CD4-positive, alpha-beta T cell treated with Interleukin-6 for 4 hours (primary cell): ENCODE measurements around the gene ZNF362.

Experiments used
- DNase-seq: peaks from one replicate; pipeline ENCODE4 v3.0.0-alpha.2; 2020; ENCODE audit warnings: mixed read lengths

ZNF362 gene

GRCh38 chr1:33269621-33270020 lies 13.3 kb downstream of the ZNF362 start:
- no peak for DNase-seq

DNA sequence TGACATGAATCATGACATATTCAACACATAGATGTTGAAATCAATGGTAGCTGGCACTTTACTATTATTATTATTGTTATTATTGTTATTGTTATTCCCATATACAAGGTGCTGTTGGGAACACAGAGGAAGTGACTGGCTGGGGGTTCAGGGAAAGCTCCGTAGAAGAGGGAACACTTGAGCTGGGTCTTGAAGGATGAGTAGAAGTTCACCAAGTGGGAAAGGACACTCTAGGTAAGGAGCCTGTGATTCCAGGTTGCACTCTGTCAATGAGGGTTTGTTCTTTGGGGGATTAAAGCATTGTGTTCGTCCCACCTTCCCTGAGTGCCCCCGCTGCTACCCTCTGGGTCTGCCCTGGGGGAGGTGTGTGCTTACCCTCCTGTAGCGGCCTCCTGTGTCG lies 14.1 kb downstream of the ZNF362 start:
- DNase-seq, result no peak

- no peak for DNase-seq
Measured at GRCh38 chr1:33270808-33271465, 14.6 kb downstream of the ZNF362 start.

- no peak for DNase-seq
Measured at GRCh38 chr1:33271666-33272505, 15.6 kb downstream of the ZNF362 start.

- DNase-seq, result no peak
Measured at GRCh38 chr1:33272509-33272908, 16.2 kb downstream of the ZNF362 start.

DNA sequence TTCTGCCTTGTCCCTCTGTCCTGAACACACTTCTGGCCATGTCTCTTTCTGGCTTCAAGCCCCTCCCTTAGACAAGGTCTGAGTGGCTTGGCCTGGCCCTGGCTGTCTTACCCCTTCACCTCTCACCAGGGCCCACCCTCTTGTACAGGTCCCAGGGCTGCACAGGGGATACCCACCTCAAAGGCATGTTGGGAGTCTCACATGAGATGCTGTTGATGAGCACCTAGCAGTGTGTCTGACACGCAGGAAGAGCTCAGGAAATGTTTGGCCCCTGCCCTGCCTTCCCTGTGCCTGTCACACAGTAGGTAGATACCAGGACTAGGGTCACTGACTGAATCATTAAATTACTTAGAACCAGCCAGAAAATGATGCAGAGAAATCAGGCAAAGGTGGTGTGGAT lies 16.6 kb downstream of the ZNF362 start:
- DNase-seq, result no peak

GRCh38 chr1:33273406-33273805 lies 17.1 kb downstream of the ZNF362 start:
- no peak for DNase-seq

- DNase-seq, result no peak
Measured at GRCh38 chr1:33273961-33274371, 17.7 kb downstream of the ZNF362 start.

DNA sequence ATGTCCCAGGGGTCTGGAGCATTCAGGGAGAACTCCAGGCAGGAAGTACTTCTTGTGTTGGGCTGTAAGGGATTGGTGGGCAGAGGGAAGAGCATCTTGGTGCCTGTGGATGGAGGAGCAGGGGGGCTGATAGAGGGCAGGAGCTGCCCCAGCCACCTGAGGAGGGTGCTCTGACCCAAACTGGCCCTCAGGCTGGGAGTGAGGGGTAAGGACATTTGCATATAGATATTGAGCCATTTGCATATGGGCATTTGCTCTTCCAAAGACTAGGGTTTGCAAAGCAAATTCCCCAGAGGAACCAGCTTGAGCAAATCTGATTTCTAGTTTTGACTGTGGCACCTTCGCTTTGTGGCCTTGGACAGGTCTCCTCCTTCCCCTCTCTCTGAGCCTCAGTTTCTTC lies 18.2 kb downstream of the ZNF362 start:
- DNase-seq, result no peak

GRCh38 chr1:33275195-33275594 lies 18.9 kb downstream of the ZNF362 start:
- no peak for DNase-seq

GRCh38 chr1:33275706-33276572 lies 19.6 kb downstream of the ZNF362 start:
- no peak for DNase-seq

- DNase-seq, result no peak
Measured at GRCh38 chr1:33276573-33277298, 20.4 kb downstream of the ZNF362 start.

GRCh38 chr1:33277488-33278084 lies 21.3 kb downstream of the ZNF362 start:
- no peak for DNase-seq

- no peak for DNase-seq
Measured at GRCh38 chr1:33280091-33280661, 23.9 kb downstream of the ZNF362 start.

DNA sequence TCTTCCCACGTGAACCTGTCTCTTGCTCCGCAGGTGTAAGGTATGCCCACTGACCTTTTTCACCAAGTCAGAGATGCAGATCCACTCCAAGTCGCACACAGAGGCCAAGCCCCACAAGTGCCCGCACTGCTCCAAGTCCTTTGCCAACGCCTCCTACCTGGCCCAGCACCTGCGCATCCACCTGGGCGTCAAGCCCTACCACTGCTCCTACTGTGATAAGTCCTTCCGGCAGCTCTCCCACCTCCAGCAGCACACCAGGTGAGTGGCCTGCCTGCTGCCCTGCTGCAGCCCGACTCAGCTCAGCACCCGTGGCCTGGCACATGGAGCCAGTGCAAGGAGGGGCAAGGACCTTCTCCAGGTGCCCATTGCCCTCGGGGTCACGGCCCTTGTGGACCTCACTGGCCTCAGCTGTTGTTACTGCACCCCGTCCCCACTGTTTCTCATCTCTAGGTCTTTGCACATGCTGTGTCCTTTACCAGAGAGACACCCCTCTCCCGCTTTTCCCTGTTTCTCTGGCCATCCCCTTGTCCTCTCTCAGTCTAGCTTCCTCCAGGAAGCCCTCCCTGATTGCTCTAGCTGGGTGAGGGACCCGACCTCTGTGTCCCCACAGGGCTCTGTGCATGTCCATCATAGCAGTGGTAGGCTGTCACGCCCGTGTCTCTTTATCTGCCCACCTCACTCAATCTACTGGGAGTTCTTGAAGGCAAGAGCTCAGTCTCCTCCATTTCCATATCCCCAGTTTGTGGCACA lies 25.4 kb downstream of the ZNF362 start:
- DNase-seq, result no peak

DNA sequence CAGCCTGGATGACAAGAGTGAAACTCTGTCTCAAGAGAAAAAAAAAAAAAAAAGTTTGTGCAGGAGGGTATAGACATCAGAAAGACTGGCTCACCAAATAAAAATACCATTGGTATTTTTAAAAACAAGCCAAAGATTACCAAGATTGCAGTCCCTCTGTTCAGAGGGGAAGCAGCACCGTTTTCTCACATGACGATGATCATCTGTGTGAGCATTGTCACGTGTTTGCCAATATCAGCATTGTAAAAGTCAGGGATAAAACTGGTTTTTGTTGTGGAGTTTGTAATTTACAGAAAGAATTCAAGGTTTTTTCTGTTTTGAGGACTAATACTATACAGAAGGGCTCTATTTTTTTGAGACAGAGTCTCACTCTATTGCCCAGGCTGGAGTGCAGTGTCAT lies 26.5 kb downstream of the ZNF362 start:
- DNase-seq, result no peak

GRCh38 chr1:33284049-33284448 lies 27.8 kb downstream of the ZNF362 start:
- no peak for DNase-seq

DNA sequence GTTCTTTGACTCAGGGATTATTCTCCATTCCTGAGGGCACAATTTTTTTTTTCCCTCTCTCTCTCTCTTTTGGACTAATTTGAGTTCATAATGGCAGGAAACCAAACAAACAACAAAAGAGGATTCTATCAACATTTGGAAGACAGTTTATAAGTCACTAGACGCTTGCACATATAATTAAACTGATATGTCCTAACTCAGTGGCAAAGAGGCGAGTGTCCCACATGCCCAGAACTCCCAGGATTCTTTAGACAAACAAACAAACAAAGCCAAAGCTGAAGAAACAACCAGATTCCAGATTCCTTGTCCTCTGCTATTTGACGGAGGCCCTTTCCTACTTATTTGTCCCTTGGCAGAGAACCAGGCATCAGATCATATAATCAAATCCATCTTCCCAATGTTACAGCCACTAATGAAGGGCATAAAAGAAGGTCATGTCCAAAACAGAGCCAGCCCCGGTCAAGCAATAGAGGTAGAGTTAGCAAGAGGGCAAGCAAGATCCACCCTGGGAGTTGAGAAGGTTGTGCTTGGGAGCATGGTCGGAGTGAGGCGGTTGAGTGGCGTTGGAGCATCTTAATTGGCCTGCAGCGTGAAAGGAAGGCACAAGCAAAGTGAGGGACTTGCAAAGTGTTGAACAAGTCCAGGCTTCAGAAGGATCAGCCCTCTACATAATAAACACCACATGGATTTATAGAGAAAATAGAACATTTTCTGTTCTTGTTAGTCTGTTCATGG lies 30.3 kb downstream of the ZNF362 start:
- no peak for DNase-seq

DNA sequence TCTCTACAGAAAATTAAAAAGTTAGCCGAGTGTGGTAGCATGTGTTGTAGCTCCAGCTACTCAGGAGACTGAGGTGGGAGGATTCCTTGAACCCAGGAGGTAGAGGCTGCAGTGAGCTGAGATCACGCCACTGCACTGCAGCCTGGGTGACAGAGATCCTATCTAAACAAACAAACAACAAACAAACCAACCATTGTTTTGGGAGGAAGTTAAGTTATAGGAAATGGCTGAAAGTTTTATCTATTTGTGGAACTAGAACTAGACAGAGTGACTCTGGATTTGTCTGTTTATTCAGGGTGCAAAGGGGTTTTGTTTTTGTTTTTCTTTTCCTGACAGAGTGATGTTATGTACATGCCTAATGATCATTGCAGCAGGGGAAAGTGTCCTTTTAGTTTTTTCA lies 31.0 kb downstream of the ZNF362 start:
- no peak for DNase-seq
